Nephron (organoid): ENCODE data around the gene TROAP.

Experiments used
- H3K27ac Mint-ChIP-seq, 3 experiments: 2 replicates each; pipeline ENCODE4 v1.8.0; 2020; ENCODE audit warnings: mixed read lengths in 3 of 3, mild to moderate bottlenecking in 2 of 3, moderate library complexity in 1 of 3
- H3K27me3 Mint-ChIP-seq: 2 replicates; pipeline ENCODE4 v1.8.0; 2021; ENCODE audit warnings: low read depth, mild to moderate bottlenecking, moderate library complexity, mixed read lengths
- H3K36me3 Mint-ChIP-seq: 2 replicates; pipeline ENCODE4 v1.8.0; 2020; ENCODE audit warnings: low read depth, mixed read lengths
- H3K4me1 Mint-ChIP-seq: 2 replicates; pipeline ENCODE4 v1.8.0; 2020; ENCODE audit warnings: mixed read lengths
- H3K4me3 Mint-ChIP-seq, 3 experiments: 2 replicates each; pipeline ENCODE4 v1.8.0; 2020; ENCODE audit warnings: mild to moderate bottlenecking in 3 of 3, mixed read lengths in 3 of 3, moderate library complexity in 2 of 3
- H3K9me3 Mint-ChIP-seq: 2 replicates; pipeline ENCODE4 v1.8.0; 2020; ENCODE audit warnings: mixed read lengths
- TF ChIP-seq, protein P1 (sequence below), 3 experiments: fragments of 200-600 bp; sonication (generic); IDR thresholded peaks; one replicate each; pipeline ENCODE4 v1.5.0; 2021; ENCODE audit warnings: antibody characterized with exemption in 3 of 3; ENCODE audit not compliant: unreplicated experiment in 3 of 3

The TROAP gene

DNA sequence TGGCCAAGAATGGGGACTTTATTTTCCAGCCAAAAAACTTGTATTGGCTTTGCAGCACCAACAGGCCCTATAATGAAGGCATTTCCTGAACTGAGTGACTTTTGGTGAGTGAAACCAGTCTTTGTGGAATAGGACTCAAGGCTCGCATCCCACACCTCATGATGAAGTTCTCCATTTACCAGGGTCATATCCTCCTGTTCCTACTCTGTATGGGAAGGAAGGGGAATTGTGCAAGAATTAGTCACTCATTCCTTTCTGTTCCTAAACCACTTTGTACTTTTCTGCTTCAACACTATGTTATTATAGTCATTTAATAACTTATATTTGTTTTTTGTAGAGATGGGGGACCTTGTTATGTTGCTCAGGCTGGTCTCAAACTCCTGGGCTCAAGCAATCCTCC lies 41.9 kb downstream of the TROAP start:
- Mint-ChIP-seq H3K4me1 (peaks cover 20% of the 10 kb centered on the region), H3K36me3 (no peaks in the 10 kb centered on the region), H3K9me3 (no peaks in the 10 kb centered on the region), H3K4me3 (peak overlapping the region in 1 of 3 experiments; percentile 14), H3K27ac (no peak overlapping the region), H3K27me3 (peaks cover 8% of the 10 kb centered on the region)
- TF ChIP-seq, protein P1, sequence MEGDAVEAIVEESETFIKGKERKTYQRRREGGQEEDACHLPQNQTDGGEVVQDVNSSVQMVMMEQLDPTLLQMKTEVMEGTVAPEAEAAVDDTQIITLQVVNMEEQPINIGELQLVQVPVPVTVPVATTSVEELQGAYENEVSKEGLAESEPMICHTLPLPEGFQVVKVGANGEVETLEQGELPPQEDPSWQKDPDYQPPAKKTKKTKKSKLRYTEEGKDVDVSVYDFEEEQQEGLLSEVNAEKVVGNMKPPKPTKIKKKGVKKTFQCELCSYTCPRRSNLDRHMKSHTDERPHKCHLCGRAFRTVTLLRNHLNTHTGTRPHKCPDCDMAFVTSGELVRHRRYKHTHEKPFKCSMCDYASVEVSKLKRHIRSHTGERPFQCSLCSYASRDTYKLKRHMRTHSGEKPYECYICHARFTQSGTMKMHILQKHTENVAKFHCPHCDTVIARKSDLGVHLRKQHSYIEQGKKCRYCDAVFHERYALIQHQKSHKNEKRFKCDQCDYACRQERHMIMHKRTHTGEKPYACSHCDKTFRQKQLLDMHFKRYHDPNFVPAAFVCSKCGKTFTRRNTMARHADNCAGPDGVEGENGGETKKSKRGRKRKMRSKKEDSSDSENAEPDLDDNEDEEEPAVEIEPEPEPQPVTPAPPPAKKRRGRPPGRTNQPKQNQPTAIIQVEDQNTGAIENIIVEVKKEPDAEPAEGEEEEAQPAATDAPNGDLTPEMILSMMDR (IDR thresholded peaks at IDR 0.05; ENCODE audit: unreplicated experiment in 3 of 3) = no peak

DNA sequence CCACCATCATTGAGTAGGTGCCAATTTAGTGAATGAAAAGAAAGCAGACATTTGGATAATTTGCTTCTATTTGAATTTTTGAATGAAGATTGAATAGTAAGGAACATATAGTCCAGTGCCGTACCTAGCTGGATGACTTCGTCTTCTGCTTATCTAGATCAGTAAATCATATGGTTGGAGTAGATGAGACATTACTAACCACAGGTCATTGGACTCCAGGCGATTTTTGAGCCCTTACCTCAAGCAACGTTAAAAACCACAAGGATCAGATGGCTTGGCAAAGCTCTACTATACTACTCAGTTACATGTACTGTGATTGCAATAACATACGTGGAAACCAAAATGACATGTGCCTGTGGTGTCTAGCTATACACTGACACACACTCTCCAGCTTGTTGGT lies 42.5 kb downstream of the TROAP start:
- TF ChIP-seq, protein P1 (IDR thresholded peaks at IDR 0.05; ENCODE audit: unreplicated experiment in 3 of 3) = no peak
- H3K4me3 Mint-ChIP-seq = peak overlapping the region; percentile 33 to 73 (median 41)
- peaks cover 8% of the 10 kb centered on the region for H3K27me3 Mint-ChIP-seq
- peak overlapping the region in 1 of 3 experiments; percentile 94 for H3K27ac Mint-ChIP-seq
- H3K4me1 Mint-ChIP-seq = peaks cover 25% of the 10 kb centered on the region
- no peaks in the 10 kb centered on the region for H3K9me3 Mint-ChIP-seq
- H3K36me3 Mint-ChIP-seq = no peaks in the 10 kb centered on the region

DNA sequence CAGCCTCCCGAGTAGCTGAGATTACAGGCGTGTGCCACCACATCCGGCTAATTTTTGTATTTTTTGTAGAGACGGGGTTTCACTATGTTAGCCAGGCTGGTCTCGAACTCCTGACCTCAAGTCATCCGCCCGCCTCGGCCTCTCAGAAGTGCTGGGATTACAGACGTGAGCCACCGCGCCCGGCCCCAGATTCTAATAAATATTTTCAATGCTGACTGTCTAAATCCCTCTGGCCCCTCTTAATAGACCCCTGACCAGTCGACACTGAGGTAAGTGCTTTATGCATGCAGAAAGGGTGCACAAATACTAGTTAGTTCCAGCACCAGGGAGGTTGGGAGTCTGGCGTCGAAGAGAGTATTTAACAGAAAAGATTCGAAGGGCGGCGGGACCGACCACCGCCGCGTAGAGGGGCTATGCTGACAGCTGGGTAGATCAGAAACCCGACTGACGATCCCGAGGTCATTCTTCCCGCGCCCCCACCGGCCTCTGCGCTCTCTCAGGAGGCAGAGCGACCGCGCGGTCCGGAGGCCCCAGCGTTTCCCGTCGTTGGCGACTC lies 43.1 kb downstream of the TROAP start:
- Mint-ChIP-seq H3K27me3 (peaks cover 4% of the 10 kb centered on the region), H3K27ac (peak overlapping the region; percentile 77 to 96 (median 94)), H3K4me3 (peak overlapping the region; percentile 87 to 95 (median 92)), H3K4me1 (peaks cover 30% of the 10 kb centered on the region), H3K36me3 (peaks cover 2% of the 10 kb centered on the region), H3K9me3 (no peaks in the 10 kb centered on the region)
- TF ChIP-seq, protein P1 (IDR thresholded peaks at IDR 0.05; ENCODE audit: unreplicated experiment in 3 of 3) = no peak

DNA sequence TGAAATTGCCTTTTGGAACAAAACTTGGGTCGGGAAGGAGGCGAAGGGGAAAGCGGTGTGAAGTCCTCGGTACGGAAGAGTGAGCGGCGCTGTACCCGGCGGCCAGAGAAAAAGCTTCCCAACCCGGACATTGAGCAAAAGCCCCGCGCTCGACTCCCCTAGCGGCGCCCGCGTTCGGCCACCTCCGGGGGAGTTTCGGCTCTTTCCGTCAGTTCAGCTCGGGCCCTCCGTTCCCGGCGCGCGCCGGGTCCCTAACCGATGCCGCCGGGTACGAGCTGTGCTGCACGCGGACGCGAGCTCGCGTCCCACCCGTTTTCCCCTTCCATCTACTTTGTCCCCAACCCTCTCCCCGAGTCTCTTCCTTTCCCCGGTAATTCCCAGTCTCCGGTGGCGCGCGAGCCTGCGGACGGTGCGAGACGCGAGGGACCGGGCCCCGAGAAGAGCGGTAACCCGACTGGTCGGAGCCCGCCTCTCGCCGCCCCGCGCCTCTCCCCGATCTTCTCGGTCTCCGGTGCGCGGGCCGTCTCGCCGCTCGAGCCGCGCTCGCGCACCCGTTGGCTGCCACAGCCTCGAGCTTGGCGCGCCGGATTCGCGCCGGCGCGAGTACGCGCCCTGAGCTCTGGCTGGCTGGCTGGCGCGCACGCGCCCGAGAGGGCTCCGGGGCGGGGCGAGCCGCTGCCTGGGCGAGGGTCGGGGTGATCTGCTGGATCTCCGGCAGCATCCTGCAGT lies 43.8 kb downstream of the TROAP start:
- no peaks in the 10 kb centered on the region for H3K27me3 Mint-ChIP-seq
- H3K4me1 Mint-ChIP-seq = peaks cover 32% of the 10 kb centered on the region
- TF ChIP-seq, protein P1 (IDR thresholded peaks at IDR 0.05; ENCODE audit: unreplicated experiment in 3 of 3) = no peak
- H3K4me3 Mint-ChIP-seq = peak overlapping the region; percentile 87 to 95 (median 92)
- no peaks in the 10 kb centered on the region for H3K9me3 Mint-ChIP-seq
- H3K36me3 Mint-ChIP-seq = peaks cover 6% of the 10 kb centered on the region
- H3K27ac Mint-ChIP-seq = peak overlapping the region; percentile 77 to 96 (median 94)

DNA sequence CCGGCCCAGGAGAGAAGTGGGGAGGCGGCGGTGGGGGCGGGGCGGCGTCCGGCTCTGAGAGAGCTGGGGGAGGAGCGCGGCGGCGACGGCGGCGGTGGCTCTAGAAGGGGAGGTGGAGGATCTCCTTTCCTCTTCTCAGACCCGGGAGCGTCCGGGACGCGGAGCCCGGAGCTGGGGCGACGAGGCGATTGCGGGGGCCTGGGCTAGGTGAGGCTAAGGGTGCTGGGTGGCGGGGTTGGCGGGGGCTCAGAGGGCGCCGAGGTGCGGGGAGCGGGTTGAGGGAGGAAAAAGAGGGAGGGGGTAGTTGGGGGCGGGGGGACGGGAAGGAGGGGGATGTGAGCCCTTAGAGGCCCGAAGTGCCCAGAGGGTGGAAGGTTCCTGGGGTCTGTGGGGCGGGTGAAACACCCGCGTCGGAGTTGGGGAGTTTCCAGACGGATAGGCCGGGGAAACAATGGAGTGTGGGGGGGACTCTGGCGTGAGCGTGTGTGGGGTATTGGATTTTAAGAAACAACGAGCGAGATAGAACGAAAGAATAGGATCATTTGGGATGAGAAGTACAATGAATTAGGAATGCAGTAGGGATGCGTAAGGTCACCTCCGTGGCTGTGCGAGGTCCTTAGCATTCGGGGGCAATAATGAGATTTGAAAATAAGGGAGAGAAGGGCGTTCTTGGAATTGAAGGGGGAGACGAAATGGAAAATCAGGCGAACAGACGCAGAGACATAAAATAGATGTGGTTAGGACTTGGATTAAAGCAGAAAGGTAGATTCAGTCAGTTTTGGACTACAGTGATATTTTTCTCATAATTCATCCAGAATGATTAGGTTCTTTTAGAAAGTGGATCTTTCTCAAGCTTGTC lies 44.6 kb downstream of the TROAP start, which contains the start of gene SPATS2:
Gene SPATS2 (plus strand): TSS at position 82 of the 859 bp plus-strand sequence. CDS start 93,551 bp downstream, outside the sequence.
- peaks cover 35% of the 10 kb centered on the region for H3K4me1 Mint-ChIP-seq
- no peaks in the 10 kb centered on the region for H3K9me3 Mint-ChIP-seq
- no peaks in the 10 kb centered on the region for H3K27me3 Mint-ChIP-seq
- peak within 1 kb of the TSS; percentile 77 to 96 (median 94) for H3K27ac Mint-ChIP-seq
- TF ChIP-seq, protein P1 (IDR thresholded peaks at IDR 0.05; ENCODE audit: unreplicated experiment in 3 of 3) = no peak
- H3K36me3 Mint-ChIP-seq = peaks cover 8% of the 10 kb centered on the region
- peak within 1 kb of the TSS; percentile 87 to 95 (median 92) for H3K4me3 Mint-ChIP-seq
